Skin epidermis (tissue), 12 donors: ENCODE data around the gene MAB21L3.

Experiments
- H3K27ac ChIP-seq, 21 experiments: fragments of 200-600 bp; sonication (generic) in 11 of 21; one replicate each; pipeline ENCODE4 v1.5.0; 2020; ENCODE audit warnings: mild to moderate bottlenecking in 3 of 21, inconsistent platforms in 2 of 21, moderate library complexity in 2 of 21
- H3K4me3 ChIP-seq, 7 experiments: fragments of 200-600 bp; sonication (generic) in 2 of 7; one replicate each; pipeline ENCODE4 v1.5.0; 2020; ENCODE audit warnings: inconsistent platforms in 2 of 7, mild to moderate bottlenecking in 2 of 7, moderate library complexity in 1 of 7

Gene MAB21L3

DNA sequence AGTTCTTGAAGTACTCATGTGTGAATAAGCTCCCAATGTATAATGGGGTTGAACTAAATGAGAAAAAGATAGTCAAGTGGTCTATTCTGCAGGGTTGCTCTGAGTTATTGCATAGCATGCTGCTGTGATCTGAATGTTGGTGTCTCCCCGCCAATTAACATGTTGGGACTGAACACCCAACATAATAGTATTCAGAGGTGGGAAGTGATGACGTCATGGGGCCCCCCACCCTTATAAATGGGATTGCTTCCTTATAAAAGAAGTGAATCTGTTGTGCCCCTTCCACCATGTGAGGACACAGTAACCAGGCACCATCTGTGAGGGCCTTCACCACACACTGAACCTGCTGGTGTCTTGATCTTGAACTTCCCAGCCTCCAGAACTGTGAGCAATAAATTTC is 50.2 kb downstream of the MAB21L3 start:
- Histone ChIP-seq H3K27ac (no peak overlapping the region), H3K4me3 (no peak overlapping the region)

GRCh38 chr1:116161877-116162390 is 50.7 kb downstream of the MAB21L3 start:
- Histone ChIP-seq H3K4me3 (no peak overlapping the region), H3K27ac (no peak overlapping the region)

- Histone ChIP-seq H3K27ac (peak overlapping the region in 3 of 21 experiments; percentile 33 to 83 (median 72)), H3K4me3 (no peak overlapping the region)
These were observed 52.3 kb downstream of the MAB21L3 start for GRCh38 chr1:116163533-116163932.

- H3K4me3 ChIP-seq: no peak overlapping the region
- H3K27ac ChIP-seq: peak overlapping the region in 8 of 21 experiments; percentile 10 to 83 (median 50)
These were observed 53.0 kb downstream of the MAB21L3 start for GRCh38 chr1:116164150-116164549.

GRCh38 chr1:116164604-116165368 is 53.6 kb downstream of the MAB21L3 start:
- Histone ChIP-seq H3K4me3 (no peak overlapping the region), H3K27ac (peak overlapping the region in 12 of 21 experiments; percentile 28 to 83 (median 50))

DNA sequence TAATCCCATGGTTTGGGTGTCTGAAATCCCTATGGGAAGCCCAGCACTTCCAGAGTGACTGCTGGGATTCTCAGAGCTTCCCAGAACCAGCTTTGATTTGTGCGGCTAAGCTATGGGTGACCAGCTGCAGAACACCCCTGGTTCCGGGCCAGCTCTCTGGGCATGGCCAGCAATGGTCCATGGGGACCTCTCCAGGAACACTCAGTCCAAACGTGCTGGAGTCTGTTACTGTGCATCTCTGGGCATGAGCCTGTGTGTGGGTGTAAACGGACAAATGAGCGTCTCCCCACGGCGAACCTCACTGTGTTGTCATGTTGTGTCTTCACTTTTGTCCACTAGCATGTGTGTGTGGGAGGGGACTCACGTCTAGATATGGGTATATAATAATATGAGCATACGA is 54.4 kb downstream of the MAB21L3 start:
- Histone ChIP-seq H3K27ac (peak overlapping the region in 11 of 21 experiments; percentile 7 to 83 (median 37)), H3K4me3 (no peak overlapping the region)

- Histone ChIP-seq H3K4me3 (no peak overlapping the region), H3K27ac (peak overlapping the region in 6 of 21 experiments; percentile 19 to 84 (median 36))
These were observed 54.9 kb downstream of the MAB21L3 start for GRCh38 chr1:116166011-116166571.

- H3K4me3 ChIP-seq: no peak overlapping the region
- H3K27ac ChIP-seq: peak overlapping the region in 4 of 21 experiments; percentile 8 to 84 (median 52)
These were observed 55.5 kb downstream of the MAB21L3 start for GRCh38 chr1:116166655-116167054.

DNA sequence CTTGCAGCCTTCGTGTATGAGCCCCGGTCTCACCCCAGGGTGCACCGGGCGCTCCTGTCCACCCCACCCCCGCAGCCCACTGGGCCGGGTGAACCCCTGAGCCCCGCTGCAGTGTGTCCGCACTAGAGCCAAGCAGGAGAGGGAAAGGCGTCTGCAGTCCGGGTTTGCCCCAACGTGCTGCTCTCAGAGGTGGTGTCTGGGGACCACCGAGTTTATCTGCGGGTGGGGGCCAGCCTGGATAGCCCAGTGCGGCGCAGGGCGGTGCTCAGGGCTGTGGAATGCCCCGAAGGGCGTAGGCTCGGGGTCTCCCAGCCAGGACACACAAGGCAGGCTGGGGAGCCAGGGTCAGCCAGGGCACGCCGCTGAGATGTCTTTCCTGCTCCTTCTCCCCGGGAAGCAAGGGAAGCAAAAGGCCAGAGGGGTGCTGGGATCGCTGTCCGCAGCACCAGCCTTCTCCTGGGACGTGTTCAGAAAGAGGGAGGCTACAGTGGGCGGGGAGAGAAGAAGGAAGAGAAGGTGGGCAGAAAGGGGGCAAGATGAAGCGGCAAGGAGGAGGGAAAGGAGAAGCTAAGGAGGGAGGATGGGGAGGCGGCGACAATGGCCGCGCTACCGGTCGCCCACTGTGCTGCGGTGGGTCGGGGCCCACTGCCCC is 56.6 kb downstream of the MAB21L3 start:
- peak overlapping the region; percentile 8 to 85 (median 74) for H3K27ac ChIP-seq

DNA sequence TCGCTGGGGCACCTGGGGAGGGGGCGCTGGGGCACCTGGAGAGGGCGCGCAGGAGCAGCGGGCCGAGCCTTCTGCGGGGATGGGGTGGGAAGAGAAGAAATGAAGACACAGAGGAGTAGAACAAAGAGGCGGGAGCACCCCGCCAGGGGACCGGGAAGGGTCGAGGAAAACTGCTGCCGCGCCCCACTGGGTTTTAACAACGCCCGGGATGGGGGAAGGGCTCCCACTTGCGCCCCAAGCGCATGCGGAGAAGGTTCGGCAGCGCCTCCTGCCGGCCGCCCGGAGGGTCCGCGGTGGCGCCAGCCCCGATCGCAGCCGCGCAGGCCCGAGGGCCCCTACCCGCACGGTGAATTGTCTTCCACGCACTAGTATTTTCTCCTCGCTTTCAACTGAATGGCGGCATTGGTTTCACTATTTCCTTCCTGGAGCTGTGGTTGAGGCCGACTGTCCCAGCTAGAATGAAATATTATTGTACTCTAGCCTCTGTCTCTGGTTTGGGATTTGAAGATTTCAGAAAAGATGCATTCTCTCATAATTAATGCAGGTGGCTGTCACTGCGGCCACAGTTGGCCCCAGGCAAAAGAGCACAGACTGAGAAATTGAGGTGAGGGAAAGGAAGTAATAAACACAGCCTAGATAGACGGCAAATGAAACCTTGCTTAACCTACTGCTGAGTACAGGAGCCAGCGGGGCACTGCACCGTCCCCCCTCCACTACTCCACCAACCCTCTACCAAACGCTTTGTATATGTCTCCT is 57.3 kb downstream of the MAB21L3 start:
- peak overlapping the region; percentile 8 to 85 (median 74) for H3K27ac ChIP-seq

More for the DNA sequence above, 56.6 kb downstream of the MAB21L3 start:
- H3K4me3 ChIP-seq: peak overlapping the region; percentile 32 to 58 (median 48)

GRCh38 chr1:116169898-116170297 is 58.7 kb downstream of the MAB21L3 start:
- Histone ChIP-seq H3K27ac (no peak overlapping the region), H3K4me3 (no peak overlapping the region)

More for the DNA sequence above, 57.3 kb downstream of the MAB21L3 start:
- H3K4me3 ChIP-seq: peak overlapping the region; percentile 32 to 58 (median 48)

- Histone ChIP-seq H3K27ac (no peak overlapping the region), H3K4me3 (no peak overlapping the region)
These were observed 59.8 kb downstream of the MAB21L3 start for GRCh38 chr1:116170721-116171589.

- Histone ChIP-seq H3K4me3 (no peak overlapping the region), H3K27ac (no peak overlapping the region)
These were observed 61.5 kb downstream of the MAB21L3 start for GRCh38 chr1:116172666-116173065.

GRCh38 chr1:116175611-116176010 is 64.4 kb downstream of the MAB21L3 start:
- Histone ChIP-seq H3K27ac (no peak overlapping the region), H3K4me3 (no peak overlapping the region)

DNA sequence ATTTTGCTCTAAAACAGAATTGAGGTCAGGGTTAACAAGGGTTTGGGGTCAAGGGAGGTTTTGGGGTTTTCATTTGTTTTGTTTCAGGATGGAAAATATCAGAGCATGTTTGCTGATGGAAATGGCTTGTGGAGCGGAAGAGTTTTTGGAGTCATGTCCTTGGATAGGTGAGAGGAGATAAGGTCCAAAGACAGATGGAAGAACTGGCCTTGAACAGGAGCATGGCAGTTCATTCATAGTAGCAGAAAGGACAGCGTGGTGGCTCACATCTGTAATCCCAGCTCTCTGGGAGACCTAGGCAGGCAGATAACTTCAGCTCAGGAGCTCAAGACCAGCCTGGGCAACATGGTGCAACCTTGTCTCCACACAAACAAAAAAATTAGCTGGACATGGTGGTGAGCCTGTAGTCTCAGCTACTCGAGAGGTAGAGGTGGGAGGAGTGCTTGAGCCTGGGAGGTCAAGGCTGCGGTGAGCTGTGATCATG is 65.1 kb downstream of the MAB21L3 start:
- no peak overlapping the region for H3K4me3 ChIP-seq
- no peak overlapping the region for H3K27ac ChIP-seq

DNA sequence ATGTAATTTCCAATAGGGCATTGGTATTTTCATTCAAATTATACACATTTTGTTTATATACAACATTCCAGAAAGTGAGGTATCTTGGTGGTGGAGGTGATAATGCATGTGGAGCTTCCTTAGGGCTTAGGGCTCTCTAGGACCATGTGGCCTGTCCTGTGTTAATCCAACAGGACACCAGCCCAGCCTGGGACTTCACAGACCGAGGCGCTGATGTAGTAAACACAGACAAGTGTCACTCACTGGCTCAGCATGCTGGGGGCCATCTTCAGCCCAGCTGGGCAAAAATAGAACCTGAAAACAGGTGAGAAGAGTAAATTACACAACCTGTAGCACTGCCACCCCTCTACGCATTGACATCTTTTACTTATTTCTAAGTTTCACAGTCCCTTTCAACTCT is 66.7 kb downstream of the MAB21L3 start:
- no peak overlapping the region for H3K4me3 ChIP-seq
- no peak overlapping the region for H3K27ac ChIP-seq

DNA sequence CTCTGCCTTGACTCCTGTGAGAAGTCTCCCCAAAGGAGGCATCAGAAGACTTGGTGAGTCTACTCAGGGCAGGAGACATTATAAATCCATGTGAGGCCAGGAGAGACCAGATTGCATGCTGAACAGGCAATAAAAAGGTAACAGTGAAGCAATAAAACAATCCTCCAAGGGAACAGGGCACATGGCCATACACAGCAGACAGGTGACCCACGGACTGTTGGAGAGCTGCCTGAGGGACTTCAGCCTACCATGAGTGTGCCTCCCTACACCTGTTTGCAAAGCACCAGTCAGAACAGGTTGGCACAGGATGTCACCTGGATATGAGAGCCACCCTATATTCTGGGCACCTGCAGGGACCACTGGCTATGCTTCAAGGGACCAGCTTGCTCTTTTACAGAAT is 67.6 kb downstream of the MAB21L3 start:
- Histone ChIP-seq H3K4me3 (no peak overlapping the region), H3K27ac (no peak overlapping the region)

DNA sequence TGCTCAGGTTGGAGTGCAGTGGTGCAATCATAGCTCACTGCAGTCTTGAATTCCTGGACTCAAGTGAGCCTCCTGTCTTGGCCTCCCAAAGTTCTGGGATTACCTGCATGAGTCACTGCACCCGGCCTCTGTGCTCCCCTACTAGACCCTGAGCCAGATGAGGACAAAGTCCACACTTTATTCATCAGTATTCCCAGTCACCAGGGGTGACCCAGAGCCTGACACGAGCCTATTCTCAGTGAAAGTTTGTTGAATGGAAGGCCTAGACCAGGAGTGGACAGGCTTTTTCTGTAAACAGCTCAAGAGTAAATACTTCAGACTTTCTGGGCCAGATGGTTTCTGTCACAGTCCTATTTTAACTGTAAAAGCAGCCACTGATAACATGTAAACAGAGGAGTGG is 68.2 kb downstream of the MAB21L3 start:
- no peak overlapping the region for H3K27ac ChIP-seq
- no peak overlapping the region for H3K4me3 ChIP-seq

- Histone ChIP-seq H3K27ac (no peak overlapping the region), H3K4me3 (no peak overlapping the region)
These were observed 68.8 kb downstream of the MAB21L3 start for GRCh38 chr1:116179964-116180363.
